ENCODE measurements around the gene HS2ST1.
"Not testable (repeated sequence)": the region's sequence is repeated elsewhere in the genome, so short reads cannot be mapped to it uniquely, and the experiment has no call there.

The HS2ST1 gene

GRCh38 chr1:86875722-86876121 lies 38.7 kb upstream of the HS2ST1 start:
- TF ChIP-seq CTCF (IDR thresholded peaks at IDR 0.05; ENCODE audit: insufficient read depth, low read depth, low read length, missing control alignments), result no peak
- no peak for DNase-seq (ENCODE audit: low read depth)
- no peak overlapping the region for H3K4me3 ChIP-seq (ENCODE audit: low read length)

DNA sequence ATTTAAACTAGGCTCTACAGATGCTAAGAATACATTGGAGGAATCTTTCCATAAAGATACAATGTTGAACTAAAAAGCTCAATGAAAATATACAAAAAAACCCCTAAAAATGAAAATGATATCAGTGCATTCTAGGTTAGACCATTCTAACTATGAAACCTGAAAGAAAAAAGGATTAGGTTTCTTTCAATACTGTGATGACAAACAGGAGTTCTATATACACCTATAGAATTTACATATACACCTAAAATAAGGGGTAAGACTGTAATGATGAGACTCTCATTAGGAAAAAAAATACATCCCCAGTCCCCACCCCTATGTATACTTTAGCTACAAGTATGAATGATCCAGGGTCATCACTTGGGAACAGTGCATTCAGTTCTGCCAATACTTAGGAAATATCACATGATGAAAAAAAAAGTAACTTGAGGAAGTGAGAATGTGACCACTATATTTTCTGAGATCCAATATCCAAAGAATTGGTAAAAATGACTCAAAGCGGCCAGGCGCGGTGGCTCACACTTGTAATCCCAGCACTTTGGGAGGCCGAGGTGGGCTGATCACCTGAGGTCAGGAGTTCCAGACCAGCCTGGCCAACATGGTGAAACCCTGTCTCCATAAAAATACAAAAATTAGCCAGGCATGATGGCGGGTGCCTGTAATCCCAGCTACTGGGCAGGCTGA lies 26.8 kb upstream of the HS2ST1 start:
- TF ChIP-seq CTCF (IDR thresholded peaks at IDR 0.05; ENCODE audit: insufficient read depth, low read depth, low read length, missing control alignments), result no peak
- H3K4me3 ChIP-seq (ENCODE audit: low read length), result no peak overlapping the region
- no peak for DNase-seq (ENCODE audit: low read depth)

DNA sequence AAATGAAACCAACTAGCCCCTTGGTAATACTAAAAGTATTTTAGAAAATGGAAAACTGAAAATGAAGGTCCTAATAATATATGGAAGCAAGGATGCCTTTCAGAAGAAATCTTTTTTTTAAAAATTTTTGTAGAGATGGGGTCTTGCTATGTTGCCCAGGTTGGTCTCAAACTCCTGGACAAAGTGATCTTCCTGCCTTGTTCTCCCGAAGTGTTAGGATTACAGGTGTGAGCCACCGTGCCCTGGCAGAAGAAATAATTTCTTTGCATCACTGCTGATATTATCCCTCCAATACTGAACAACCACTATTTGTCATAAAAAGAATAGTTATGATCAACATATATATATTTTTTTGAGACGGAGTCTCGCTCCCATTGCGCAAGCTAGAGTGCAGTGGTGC lies 26.1 kb upstream of the HS2ST1 start:
- TF ChIP-seq CTCF (IDR thresholded peaks at IDR 0.05; ENCODE audit: insufficient read depth, low read depth, low read length, missing control alignments), result no peak
- H3K4me3 ChIP-seq (ENCODE audit: low read length), result no peak overlapping the region
- DNase-seq (ENCODE audit: low read depth), result no peak

- not testable (repeated sequence) for H3K4me3 ChIP-seq (ENCODE audit: low read length); DNase-seq (ENCODE audit: low read depth)
Measured at GRCh38 chr1:86899401-86899800, 15.0 kb upstream of the HS2ST1 start.

DNA sequence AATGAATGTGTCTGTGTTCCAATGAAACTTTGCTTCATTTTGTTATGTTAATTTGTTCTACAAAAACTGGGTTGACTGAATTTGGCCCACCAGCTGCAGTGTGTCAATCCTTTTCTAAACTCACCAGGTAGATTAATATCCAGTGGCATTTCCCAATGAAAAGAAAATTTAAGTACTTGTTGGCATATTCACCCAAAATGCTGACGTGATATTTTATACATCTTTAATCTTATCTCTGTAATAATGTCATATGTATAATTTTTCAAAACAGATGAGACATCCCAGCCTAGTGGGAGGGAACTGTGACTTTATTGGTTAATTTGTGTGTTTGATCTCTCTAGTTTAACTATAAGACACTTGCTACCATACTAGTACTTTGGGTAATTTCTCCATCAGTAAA lies 8.6 kb upstream of the HS2ST1 start:
- H3K4me3 ChIP-seq (ENCODE audit: low read length), result no peak overlapping the region
- DNase-seq (ENCODE audit: low read depth), result no peak
- TF ChIP-seq CTCF (IDR thresholded peaks at IDR 0.05; ENCODE audit: insufficient read depth, low read depth, low read length, missing control alignments), result no peak

- no peak overlapping the region for H3K4me3 ChIP-seq (ENCODE audit: low read length)
- TF ChIP-seq CTCF (IDR thresholded peaks at IDR 0.05; ENCODE audit: insufficient read depth, low read depth, low read length, missing control alignments), result no peak
- DNase-seq (ENCODE audit: low read depth), result no peak
Measured at GRCh38 chr1:86906419-86906818, 8.0 kb upstream of the HS2ST1 start.

- no peak for TF ChIP-seq CTCF (IDR thresholded peaks at IDR 0.05; ENCODE audit: insufficient read depth, low read depth, low read length, missing control alignments)
- DNase-seq (ENCODE audit: low read depth), result no peak
- peak overlapping the region; percentile 89 for H3K4me3 ChIP-seq (ENCODE audit: low read length)
Measured at GRCh38 chr1:86912281-86912900, 2.0 kb upstream of the HS2ST1 start.
